Mesenteric fat pad (tissue), 1 donor: ENCODE measurements around the gene POLDIP2. TPM values are rescaled to one million over a fixed set of nuclear protein-coding genes. Genes with fewer than 3 reads are reported as not detected.

ENCODE experiments used
- DNase-seq: peaks from one replicate; pipeline ENCODE4 v3.0.0-alpha.2; 2020; ENCODE audit warnings: low spot score
- microRNA-seq: library from miRNA; unstranded; fragments of <30 nt; microRNA quantifications from one replicate; pipeline ENCODE4 v1.2.0, GENCODE V29; 2020; ENCODE audit warnings: borderline number of aligned reads
- total RNA-seq: library from RNA; stranded (reverse); fragmentation: NEBNext Ultra II Directional; extraction: Animal tissue kit (Norgen Biotek cat#: 25700); gene quantifications from one replicate; pipeline ENCODE4 v1.2.1, GENCODE V29; 2021
- donor health status: DM: yes; HTN: yes; CAD: no.

Gene POLDIP2
- total RNA-seq, 1 donor from 2014 or later, result 79.3 TPM

GRCh38 chr17:28318759-28319597 lies 38.3 kb downstream of the POLDIP2 start, which contains the start of gene TMEM97:
Gene TMEM97, plus strand, starts transcription at chr17:28319200. Its CDS starts 40 bp downstream, at chr17:28319240.
- peak; percentile 98 for DNase-seq

GRCh38 chr17:28317966-28318758 lies 39.2 kb downstream of the POLDIP2 start:
- DNase-seq, result no peak

GRCh38 chr17:28317099-28317965 lies 40.0 kb downstream of the POLDIP2 start:
- no peak for DNase-seq

GRCh38 chr17:28315846-28316705 lies 41.3 kb downstream of the POLDIP2 start:
- no peak for DNase-seq

- DNase-seq, result no peak
These were observed 43.5 kb downstream of the POLDIP2 start for GRCh38 chr17:28313841-28314240.

- DNase-seq, result no peak
These were observed 50.3 kb downstream of the POLDIP2 start for GRCh38 chr17:28306954-28307401.

GRCh38 chr17:28298449-28298848 lies 58.9 kb downstream of the POLDIP2 start:
- DNase-seq, result no peak

Small RNA genes lying within 50 kb of the gene (microRNA-seq; reads per million reads assigned to microRNA genes)
- gene MIR4723, result not detected

Other genes with a start within 250 kb of the POLDIP2 start
- gene TMEM97, start 38.3 kb downstream of the POLDIP2 start, total RNA-seq, result 3.1 TPM
- 31.3 TPM for gene IFT20, start 22.1 kb downstream of the POLDIP2 start, total RNA-seq
- gene TNFAIP1, start 21.8 kb downstream of the POLDIP2 start, total RNA-seq, result 61.3 TPM
- gene SEBOX, start 7.7 kb upstream of the POLDIP2 start, total RNA-seq, result not detected
- 2.1 TPM for gene VTN, start 12.8 kb upstream of the POLDIP2 start, total RNA-seq
- 10.7 TPM for gene SARM1, start 14.2 kb upstream of the POLDIP2 start, total RNA-seq
- gene SLC46A1, start 48.7 kb upstream of the POLDIP2 start, total RNA-seq, result 13.0 TPM
- gene SLC13A2, start 116.1 kb upstream of the POLDIP2 start, total RNA-seq, result 0.10 TPM
- gene FOXN1, start 148.8 kb upstream of the POLDIP2 start, total RNA-seq, result not detected
- 23.0 TPM for gene UNC119, start 195.1 kb upstream of the POLDIP2 start, total RNA-seq
- 50.7 TPM for gene PIGS, start 214.0 kb upstream of the POLDIP2 start, total RNA-seq
- gene ALDOC, start 219.4 kb upstream of the POLDIP2 start, total RNA-seq, result 24.8 TPM
- gene SPAG5, start 241.5 kb upstream of the POLDIP2 start, total RNA-seq, result 3.1 TPM